ENCODE measurements around the gene ZDHHC9. TPM values are rescaled to one million over a fixed set of nuclear protein-coding genes. Genes with fewer than 3 reads are reported as not detected.
A peak's percentile ranks its signal among the peaks of the same experiment; 100 is the strongest.

ZDHHC9 gene
- total RNA-seq, 1 experiment from 2014 or later: 41.0 TPM

GRCh38 chrX:129777218-129778030, 66.3 kb downstream of the ZDHHC9 start:
- no peaks in the 10 kb centered on the region for H3K27me3 Mint-ChIP-seq (ENCODE audit: insufficient read depth, unreplicated experiment)
- H3K4me1 ChIP-seq: peaks cover 6% of the 10 kb centered on the region; the same call in 1 of the 2 replicates
- BruUV-seq (replicated peaks): no TSS peak
- H3K27ac Mint-ChIP-seq (ENCODE audit: unreplicated experiment): no peak overlapping the region
- H3K9me3 Mint-ChIP-seq (ENCODE audit: unreplicated experiment): no peaks in the 10 kb centered on the region
- intact Hi-C loops (cut with micrococcal nuclease; ENCODE audit: unreplicated experiment): no loop called here
- no peaks in the 10 kb centered on the region for H3K36me3 ChIP-seq (ENCODE audit: control insufficient read depth, insufficient read depth, low read length)
- H3K36me3 Mint-ChIP-seq (ENCODE audit: insufficient read depth, unreplicated experiment): no peaks in the 10 kb centered on the region
- TF ChIP-seq CTCF (IDR thresholded peaks at IDR 0.05; ENCODE audit: insufficient read depth in 1 of 2, low read depth in 1 of 2, low read length in 1 of 2, severe bottlenecking in 1 of 2, unreplicated experiment in 1 of 2): no peak
- POLR2A ChIA-PET: no interaction called here
- no peak overlapping the region for H3K4me3 Mint-ChIP-seq (ENCODE audit: unreplicated experiment)
- no peaks in the 10 kb centered on the region for H3K9me3 ChIP-seq
- DNase-seq: no peak
- CTCF ChIA-PET: no interaction called here
- H3K4me3 ChIP-seq (ENCODE audit: low read depth, low read length): no peak overlapping the region
- H3K4me1 Mint-ChIP-seq (ENCODE audit: low read depth, unreplicated experiment): no peaks in the 10 kb centered on the region
- H3K27me3 ChIP-seq (replicated peaks; ENCODE audit: control insufficient read depth, insufficient read depth, low read length): no peaks in the 10 kb centered on the region

DNA sequence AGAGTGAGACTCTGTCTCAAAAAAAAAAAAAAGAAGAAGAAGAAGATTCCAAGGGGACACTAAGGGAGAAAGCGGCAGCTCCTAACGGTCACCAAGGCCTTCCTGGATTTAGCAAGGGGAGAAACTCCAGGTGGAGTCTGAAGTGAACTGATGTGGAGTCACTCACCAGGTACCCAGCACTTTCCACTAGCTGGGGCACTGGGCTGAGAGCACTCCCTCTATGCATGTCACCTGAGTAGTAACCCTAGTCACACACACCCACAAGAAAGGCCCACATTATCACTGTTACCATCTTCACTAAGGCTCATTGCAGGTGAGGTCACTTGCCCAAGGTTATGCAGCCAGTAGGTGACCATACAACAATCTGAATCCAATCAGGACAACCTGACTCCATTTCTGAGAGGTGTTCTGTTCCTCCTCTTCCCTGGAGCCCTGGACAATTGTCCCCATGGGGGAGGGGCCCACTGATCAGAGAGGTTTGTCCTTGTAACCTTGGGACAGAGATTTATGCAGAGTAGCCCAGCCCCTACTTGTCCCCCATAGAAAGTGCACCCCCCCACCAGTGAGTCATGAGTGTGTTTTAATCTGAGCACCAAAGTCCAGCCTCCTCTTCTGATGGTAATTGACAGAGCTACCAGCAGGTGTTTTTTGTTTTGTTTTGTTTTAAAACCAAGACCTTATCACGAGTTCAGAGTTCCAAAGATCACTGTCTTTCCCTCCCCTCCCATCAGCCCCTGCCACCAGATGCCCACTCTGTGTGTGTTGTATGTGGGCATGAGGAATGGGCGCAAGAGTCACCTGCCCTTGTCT, 69.8 kb downstream of the ZDHHC9 start:
- peaks cover 6% of the 10 kb centered on the region; the same call in 1 of the 2 replicates for H3K4me1 ChIP-seq
- BruUV-seq (replicated peaks): no TSS peak
- Mint-ChIP-seq H3K36me3 (ENCODE audit: insufficient read depth, unreplicated experiment) (no peaks in the 10 kb centered on the region), H3K27ac (ENCODE audit: unreplicated experiment) (no peak overlapping the region), H3K4me3 (ENCODE audit: unreplicated experiment) (no peak overlapping the region), H3K27me3 (ENCODE audit: insufficient read depth, unreplicated experiment) (no peaks in the 10 kb centered on the region), H3K4me1 (ENCODE audit: low read depth, unreplicated experiment) (no peaks in the 10 kb centered on the region), H3K9me3 (ENCODE audit: unreplicated experiment) (no peaks in the 10 kb centered on the region)
- H3K27me3 ChIP-seq (replicated peaks; ENCODE audit: control insufficient read depth, insufficient read depth, low read length): no peaks in the 10 kb centered on the region
- intact Hi-C loops (cut with micrococcal nuclease; ENCODE audit: unreplicated experiment): no loop called here
- no peaks in the 10 kb centered on the region for H3K9me3 ChIP-seq
- H3K36me3 ChIP-seq (ENCODE audit: control insufficient read depth, insufficient read depth, low read length): no peaks in the 10 kb centered on the region
- CTCF ChIA-PET: interaction anchor here (0.7 kb wide), 1 partner anchor 119 kb away, joined by 9 read pairs; the partner anchor contains the start of gene APLN
- peak; percentile 21 to 48 for DNase-seq
- POLR2A ChIA-PET: no interaction called here
- no peak for TF ChIP-seq CTCF (IDR thresholded peaks at IDR 0.05; ENCODE audit: insufficient read depth in 1 of 2, low read depth in 1 of 2, low read length in 1 of 2, severe bottlenecking in 1 of 2, unreplicated experiment in 1 of 2)
- no peak overlapping the region for H3K4me3 ChIP-seq (ENCODE audit: low read depth, low read length)

DNA sequence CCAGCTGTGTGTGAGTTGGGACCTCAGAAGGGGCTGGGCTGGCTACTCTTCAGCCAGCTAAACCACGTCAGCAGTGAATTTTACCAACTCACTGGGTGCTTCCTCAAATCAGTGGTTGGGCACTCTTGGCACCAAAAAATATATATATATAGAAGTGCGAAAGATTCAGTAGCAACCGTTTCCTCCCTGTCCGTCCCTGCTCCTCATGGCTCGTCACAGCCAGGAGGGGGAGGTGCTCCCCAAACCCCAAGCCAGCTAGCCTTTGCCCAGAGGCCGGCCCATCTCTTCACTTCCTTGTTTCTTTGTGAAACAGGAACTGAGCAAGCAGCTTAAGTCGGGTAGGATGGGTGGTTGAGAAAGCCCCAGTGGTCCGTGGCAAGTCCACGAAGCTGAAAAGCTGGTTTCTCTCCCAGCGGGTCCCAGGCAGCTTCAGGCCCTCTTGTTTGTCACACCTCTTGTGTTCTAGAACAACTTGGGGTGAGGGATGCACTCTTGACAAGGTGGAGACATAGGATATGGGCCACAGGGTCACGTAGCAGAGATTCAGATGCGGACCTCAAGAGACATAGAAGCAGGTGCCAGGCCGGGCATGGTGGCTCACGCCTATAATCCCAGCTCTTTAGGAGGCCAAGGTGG, 70.8 kb downstream of the ZDHHC9 start:
- H3K36me3 Mint-ChIP-seq (ENCODE audit: insufficient read depth, unreplicated experiment): no peaks in the 10 kb centered on the region
- ChIA-PET CTCF (no interaction called here), POLR2A (no interaction called here)
- intact Hi-C loops (cut with micrococcal nuclease; ENCODE audit: unreplicated experiment): no loop called here
- no peak overlapping the region for H3K4me3 Mint-ChIP-seq (ENCODE audit: unreplicated experiment)
- no peak overlapping the region for H3K4me3 ChIP-seq (ENCODE audit: low read depth, low read length)
- no peak for TF ChIP-seq CTCF (IDR thresholded peaks at IDR 0.05; ENCODE audit: insufficient read depth in 1 of 2, low read depth in 1 of 2, low read length in 1 of 2, severe bottlenecking in 1 of 2, unreplicated experiment in 1 of 2)
- no peaks in the 10 kb centered on the region for H3K9me3 Mint-ChIP-seq (ENCODE audit: unreplicated experiment)
- DNase-seq: no peak
- no peaks in the 10 kb centered on the region for H3K27me3 Mint-ChIP-seq (ENCODE audit: insufficient read depth, unreplicated experiment)
- no peaks in the 10 kb centered on the region for H3K27me3 ChIP-seq (replicated peaks; ENCODE audit: control insufficient read depth, insufficient read depth, low read length)
- no peak overlapping the region for H3K27ac Mint-ChIP-seq (ENCODE audit: unreplicated experiment)
- H3K4me1 ChIP-seq: peaks cover 6% of the 10 kb centered on the region; the same call in 1 of the 2 replicates
- no peaks in the 10 kb centered on the region for H3K4me1 Mint-ChIP-seq (ENCODE audit: low read depth, unreplicated experiment)
- H3K36me3 ChIP-seq (ENCODE audit: control insufficient read depth, insufficient read depth, low read length): no peaks in the 10 kb centered on the region
- BruUV-seq (replicated peaks): no TSS peak
- no peaks in the 10 kb centered on the region for H3K9me3 ChIP-seq
